ENCODE results near the gene ACOT7. TPM values are rescaled to one million over a fixed set of nuclear protein-coding genes. Genes with fewer than 3 reads are reported as not detected.

ACOT7 gene
- polyA plus RNA-seq, 1 experiment, result 157 TPM

DNA sequence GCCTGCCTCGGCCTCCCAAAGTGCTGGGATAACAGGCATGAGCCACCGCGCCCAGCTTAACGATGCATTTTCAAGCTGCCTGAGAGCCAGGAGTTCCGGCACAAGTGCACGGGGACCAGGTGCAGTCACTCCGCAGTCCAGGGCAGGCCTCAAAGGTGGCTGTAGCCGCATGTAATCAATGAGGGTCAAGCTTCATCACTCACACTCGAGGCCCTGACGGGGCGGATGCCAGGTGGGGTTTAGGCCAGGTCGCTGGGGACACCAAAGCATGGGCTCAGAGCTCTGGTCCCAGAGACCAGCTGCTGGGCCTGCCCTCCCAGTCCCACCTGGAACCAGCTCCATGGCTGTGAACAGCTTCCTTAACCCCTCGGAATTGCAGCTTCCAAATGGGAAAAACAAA is 106.5 kb downstream of the ACOT7 start:
- H3K27me3 ChIP-seq (ENCODE audit: control insufficient read depth, insufficient read depth, low read length), result no peaks in the 10 kb centered on the region
- CTCF ChIA-PET, result interaction anchor here (0.9 to 1.5 kb wide), 3 partner anchors 9 to 56 kb away, joined by 3 read pairs; no protein-coding TSS in a partner anchor
- no peak for DNase-seq (ENCODE audit: low read depth)
- H3K4me3 ChIP-seq (ENCODE audit: low read depth, low read length), result no peak overlapping the region
- POLR2A ChIA-PET, result no interaction called here
- TF ChIP-seq, protein P1, sequence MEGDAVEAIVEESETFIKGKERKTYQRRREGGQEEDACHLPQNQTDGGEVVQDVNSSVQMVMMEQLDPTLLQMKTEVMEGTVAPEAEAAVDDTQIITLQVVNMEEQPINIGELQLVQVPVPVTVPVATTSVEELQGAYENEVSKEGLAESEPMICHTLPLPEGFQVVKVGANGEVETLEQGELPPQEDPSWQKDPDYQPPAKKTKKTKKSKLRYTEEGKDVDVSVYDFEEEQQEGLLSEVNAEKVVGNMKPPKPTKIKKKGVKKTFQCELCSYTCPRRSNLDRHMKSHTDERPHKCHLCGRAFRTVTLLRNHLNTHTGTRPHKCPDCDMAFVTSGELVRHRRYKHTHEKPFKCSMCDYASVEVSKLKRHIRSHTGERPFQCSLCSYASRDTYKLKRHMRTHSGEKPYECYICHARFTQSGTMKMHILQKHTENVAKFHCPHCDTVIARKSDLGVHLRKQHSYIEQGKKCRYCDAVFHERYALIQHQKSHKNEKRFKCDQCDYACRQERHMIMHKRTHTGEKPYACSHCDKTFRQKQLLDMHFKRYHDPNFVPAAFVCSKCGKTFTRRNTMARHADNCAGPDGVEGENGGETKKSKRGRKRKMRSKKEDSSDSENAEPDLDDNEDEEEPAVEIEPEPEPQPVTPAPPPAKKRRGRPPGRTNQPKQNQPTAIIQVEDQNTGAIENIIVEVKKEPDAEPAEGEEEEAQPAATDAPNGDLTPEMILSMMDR (IDR thresholded peaks at IDR 0.05; ENCODE audit: insufficient read depth, low read depth, low read length), result no peak
- no peaks in the 10 kb centered on the region; the same call in 1 of the 2 replicates for H3K36me3 ChIP-seq (ENCODE audit: control insufficient read depth, insufficient read depth, low read length)

DNA sequence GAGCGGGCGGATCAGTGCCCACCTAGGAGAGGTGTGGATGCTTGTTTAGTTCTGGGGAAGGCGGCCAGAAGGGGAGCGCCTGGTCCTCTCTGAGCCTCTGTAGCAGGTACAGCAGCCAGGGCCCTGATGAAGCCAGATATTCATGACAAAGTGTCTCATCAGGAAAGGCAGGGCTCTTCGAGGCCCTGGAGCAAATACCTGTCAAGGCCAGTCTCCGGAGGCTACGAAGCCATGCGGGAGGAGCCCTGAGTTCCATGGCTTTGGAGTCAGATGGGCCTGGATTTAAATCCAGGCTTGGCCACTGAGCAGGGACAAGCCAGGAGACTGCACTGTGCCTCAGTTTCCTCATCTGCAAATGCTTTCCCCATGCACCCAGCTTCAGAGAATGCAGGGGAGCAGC is 107.3 kb downstream of the ACOT7 start:
- CTCF ChIA-PET, result no interaction called here
- TF ChIP-seq, protein P1 (IDR thresholded peaks at IDR 0.05; ENCODE audit: insufficient read depth, low read depth, low read length), result no peak
- H3K36me3 ChIP-seq (ENCODE audit: control insufficient read depth, insufficient read depth, low read length), result no peaks in the 10 kb centered on the region; the same call in 1 of the 2 replicates
- no peak overlapping the region for H3K4me3 ChIP-seq (ENCODE audit: low read depth, low read length)
- no peaks in the 10 kb centered on the region for H3K27me3 ChIP-seq (ENCODE audit: control insufficient read depth, insufficient read depth, low read length)
- POLR2A ChIA-PET, result no interaction called here
- no peak for DNase-seq (ENCODE audit: low read depth)

DNA sequence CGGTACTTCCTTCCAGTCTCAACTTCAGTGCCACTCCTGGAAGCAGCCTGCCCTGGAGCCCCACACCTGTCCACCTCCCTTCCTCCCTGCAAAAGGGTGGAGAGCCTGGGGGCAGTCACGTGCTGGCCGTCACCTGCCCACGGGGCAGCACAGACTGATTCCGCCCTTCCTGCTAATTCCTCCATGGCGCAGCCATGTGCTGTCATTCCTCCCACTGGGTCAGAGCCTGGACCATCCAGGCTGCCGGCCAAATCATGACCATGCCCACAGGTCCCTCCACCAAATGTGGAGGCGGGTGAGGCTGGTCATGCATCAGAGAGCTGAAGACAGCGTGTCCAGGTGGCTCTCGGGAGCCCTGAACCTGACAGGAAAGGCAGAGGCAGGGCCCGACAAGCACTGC is 108.2 kb downstream of the ACOT7 start:
- Histone ChIP-seq H3K27me3 (ENCODE audit: control insufficient read depth, insufficient read depth, low read length) (no peaks in the 10 kb centered on the region), H3K36me3 (ENCODE audit: control insufficient read depth, insufficient read depth, low read length) (no peaks in the 10 kb centered on the region; the same call in 1 of the 2 replicates), H3K4me3 (ENCODE audit: low read depth, low read length) (no peak overlapping the region)
- no peak for DNase-seq (ENCODE audit: low read depth)
- TF ChIP-seq, protein P1 (IDR thresholded peaks at IDR 0.05; ENCODE audit: insufficient read depth, low read depth, low read length), result no peak
- ChIA-PET CTCF (no interaction called here), POLR2A (no interaction called here)

DNA sequence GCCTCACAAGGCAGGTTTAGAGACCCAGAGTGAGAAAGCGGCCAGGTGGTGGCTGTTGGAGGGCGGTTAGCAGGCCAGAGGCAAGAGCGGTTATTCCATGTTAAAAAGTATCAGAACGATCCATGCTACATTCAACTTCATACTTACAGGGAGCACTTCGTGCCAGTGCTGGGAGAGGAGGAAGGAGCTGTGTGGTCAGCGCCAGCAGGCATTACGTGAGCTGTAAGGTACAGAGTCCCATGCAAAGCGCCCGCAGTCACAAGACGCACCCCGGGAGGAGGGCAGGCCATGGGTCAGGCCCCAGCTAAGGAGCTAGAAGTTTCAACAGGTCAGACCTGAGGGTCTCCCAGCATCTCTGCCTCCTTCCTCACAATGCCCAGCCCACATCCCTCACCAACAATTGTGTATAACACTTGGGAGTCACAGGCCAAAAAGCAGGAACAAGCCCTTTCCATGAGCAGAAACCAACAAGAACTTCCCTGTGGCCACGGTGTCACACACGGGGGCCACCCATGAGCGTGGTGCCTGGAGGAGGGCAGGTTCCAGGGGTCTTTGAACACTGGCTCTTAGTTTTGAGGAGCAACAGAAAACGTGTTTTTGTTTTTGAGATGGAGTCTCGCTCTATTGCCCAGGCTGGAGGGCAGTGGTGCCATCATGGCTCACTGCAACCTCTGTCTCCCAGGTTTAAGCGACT is 110.8 kb downstream of the ACOT7 start:
- TF ChIP-seq, protein P1 (IDR thresholded peaks at IDR 0.05; ENCODE audit: insufficient read depth, low read depth, low read length), result no peak
- H3K27me3 ChIP-seq (ENCODE audit: control insufficient read depth, insufficient read depth, low read length), result no peaks in the 10 kb centered on the region
- ChIA-PET CTCF (interaction anchor here (1.1 to 2.2 kb wide), 4 partner anchors 16 to 37 kb away, joined by 3 to 8 read pairs (median 4); no protein-coding TSS in a partner anchor), POLR2A (no interaction called here)
- no peak for DNase-seq (ENCODE audit: low read depth)
- H3K36me3 ChIP-seq (ENCODE audit: control insufficient read depth, insufficient read depth, low read length), result no peaks in the 10 kb centered on the region; the same call in 1 of the 2 replicates
- no peak overlapping the region for H3K4me3 ChIP-seq (ENCODE audit: low read depth, low read length)

DNA sequence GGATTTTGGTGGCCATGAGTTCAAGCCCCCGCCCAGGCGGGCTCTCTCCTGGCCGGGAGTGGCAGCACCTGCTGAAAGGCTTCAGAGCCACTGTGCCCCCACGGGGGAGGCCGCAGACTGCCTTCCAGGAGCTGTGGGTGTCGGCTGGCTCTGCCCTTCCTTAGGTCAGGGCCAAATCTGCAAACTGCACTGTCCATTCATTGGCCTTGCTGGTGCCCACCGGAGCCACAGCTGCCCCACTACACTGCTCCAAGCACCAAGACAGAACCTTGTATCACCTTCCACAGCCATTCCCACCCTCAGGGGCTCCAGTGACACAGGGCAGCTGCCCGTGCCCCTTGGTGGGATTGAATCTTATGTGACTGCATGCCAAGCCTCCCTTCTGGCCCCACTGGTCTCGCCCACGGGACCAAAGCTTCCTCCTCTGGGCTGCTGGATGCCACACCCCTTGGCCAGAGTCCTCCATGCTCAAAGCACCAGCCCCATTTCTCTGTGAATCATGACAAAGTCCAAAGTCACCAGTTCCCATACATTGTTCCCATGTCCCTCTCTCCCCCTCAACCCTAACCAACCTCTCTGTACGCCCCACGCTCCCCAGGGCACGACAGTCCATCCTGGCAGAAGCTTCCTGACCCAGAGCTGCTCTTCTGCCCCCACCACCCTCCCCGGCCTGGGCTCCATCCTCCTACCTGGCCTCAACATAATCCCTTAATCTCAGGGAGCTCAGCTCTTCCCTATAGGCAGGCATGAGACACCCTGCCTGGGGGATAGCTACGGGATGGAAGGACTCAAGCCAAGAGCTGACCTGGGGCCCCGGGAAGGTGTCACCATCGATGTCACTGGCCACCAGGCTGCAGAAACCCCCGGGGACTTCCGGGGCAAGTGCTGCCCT is 111.8 kb downstream of the ACOT7 start:
- ChIA-PET CTCF (interaction anchor here (0.6 to 2.2 kb wide), 6 partner anchors 15 to 52 kb away, joined by 3 to 8 read pairs (median 3); no protein-coding TSS in a partner anchor), POLR2A (no interaction called here)
- H3K4me3 ChIP-seq (ENCODE audit: low read depth, low read length), result no peak overlapping the region
- no peak for DNase-seq (ENCODE audit: low read depth)
- no peaks in the 10 kb centered on the region for H3K27me3 ChIP-seq (ENCODE audit: control insufficient read depth, insufficient read depth, low read length)
- TF ChIP-seq, protein P1 (IDR thresholded peaks at IDR 0.05; ENCODE audit: insufficient read depth, low read depth, low read length), result no peak
- H3K36me3 ChIP-seq (ENCODE audit: control insufficient read depth, insufficient read depth, low read length), result no peaks in the 10 kb centered on the region

All from BJ (cell line).